HFF-Myc (cell line): Measurements from ENCODE around the gene RGS5.

Experiments used
- DNase-seq: peaks from one replicate; pipeline ENCODE4 v3.0.0-alpha.2; 2011; ENCODE audit warnings: low read depth; ENCODE audit errors: extremely low read depth
- H3K4me3 ChIP-seq: replicated peaks from 2 replicates; pipeline ENCODE4 v1.5.1; 2011; ENCODE audit warnings: low read depth, mild to moderate bottlenecking, control low read depth, low read length
- CTCF ChIP-seq: IDR thresholded peaks from 2 replicates; pipeline ENCODE4 v1.5.1; 2012; ENCODE audit warnings: mild to moderate bottlenecking, low read depth, low read length, control low read depth; ENCODE audit errors: missing control alignments

The RGS5 gene

GRCh38 chr1:163102590-163102989, 100.1 kb downstream of the RGS5 start:
- H3K4me3 ChIP-seq: no peak overlapping the region
- no peak for TF ChIP-seq CTCF
- no peak for DNase-seq

- TF ChIP-seq CTCF: no peak
Observed at GRCh38 chr1:163095213-163095612, 107.5 kb downstream of the RGS5 start.

GRCh38 chr1:163094589-163094988, 108.1 kb downstream of the RGS5 start:
- no peak for DNase-seq
- H3K4me3 ChIP-seq: no peak overlapping the region
- no peak for TF ChIP-seq CTCF

More at GRCh38 chr1:163095213-163095612, 107.5 kb downstream of the RGS5 start:
- no peak overlapping the region for H3K4me3 ChIP-seq
- no peak for DNase-seq

GRCh38 chr1:163094182-163094581, 108.5 kb downstream of the RGS5 start:
- DNase-seq: no peak
- no peak overlapping the region for H3K4me3 ChIP-seq
- no peak for TF ChIP-seq CTCF

- no peak overlapping the region for H3K4me3 ChIP-seq
- TF ChIP-seq CTCF: no peak
- DNase-seq: no peak
Observed at GRCh38 chr1:163093579-163093978, 109.1 kb downstream of the RGS5 start.

GRCh38 chr1:163093169-163093568, 109.5 kb downstream of the RGS5 start:
- no peak for DNase-seq
- TF ChIP-seq CTCF: no peak
- H3K4me3 ChIP-seq: no peak overlapping the region
